ENCODE results near the gene HDX. TPM values are rescaled to one million over a fixed set of nuclear protein-coding genes. Genes with fewer than 3 reads are reported as not detected.

HDX gene
- total and polyA plus RNA-seq, 2 donors (not counting 1 experiment from before 2014, with no cell fraction given) = 4.5 to 4.8 TPM

- no peak overlapping the region for H2AFZ ChIP-seq (ENCODE audit: low read length)
- no peaks in the 10 kb centered on the region for H3K27me3 ChIP-seq (ENCODE audit: control insufficient read depth, insufficient read depth, low read length)
- peak; percentile 15 to 46 for DNase-seq (ENCODE audit: low read depth in 2 of 2)
- H3K9me3 ChIP-seq (ENCODE audit: control insufficient read depth, insufficient read depth, low read depth, low read length) = no peaks in the 10 kb centered on the region
- TF ChIP-seq CTCF (conservative IDR thresholded peaks at IDR 0.05 in 1 of 2, IDR thresholded peaks at IDR 0.05 in 1 of 2; ENCODE audit: low read depth in 1 of 2, low read length in 2 of 2) = no peak
- TF ChIP-seq EZH2 (IDR thresholded peaks at IDR 0.05; ENCODE audit: low read length, missing control alignments) = no peak
- H4K20me1 ChIP-seq (ENCODE audit: control insufficient read depth, extremely low read depth, insufficient read depth, low read length) = no peaks in the 10 kb centered on the region
- H3K9ac ChIP-seq (ENCODE audit: insufficient read depth, low read length) = no peak overlapping the region
- no peaks in the 10 kb centered on the region for H3K36me3 ChIP-seq (ENCODE audit: control insufficient read depth, insufficient read depth, low read length)
- H3K4me2 ChIP-seq (ENCODE audit: extremely low read depth, insufficient read depth, low read length) = peak overlapping the region; percentile 59
- no peaks in the 10 kb centered on the region for H3K4me1 ChIP-seq (ENCODE audit: control insufficient read depth, extremely low read depth, insufficient read depth, low read length)
- no peak overlapping the region for H3K27ac ChIP-seq (ENCODE audit: insufficient read depth, low read length)
- no peaks in the 10 kb centered on the region for H3K79me2 ChIP-seq (ENCODE audit: control insufficient read depth, insufficient read depth, low read length)
- H3K4me3 ChIP-seq (replicated peaks in 1 of 4; ENCODE audit: control extremely low read depth in 1 of 4, insufficient read depth in 1 of 4, low read depth in 3 of 4, low read length in 4 of 4) = peak overlapping the region in 2 of 4 experiments; percentile 36
Observed at GRCh38 chrX:84363051-84363450, 139.2 kb downstream of the HDX start.

GRCh38 chrX:84362184-84362838 is 139.9 kb downstream of the HDX start:
- TF ChIP-seq EZH2 (IDR thresholded peaks at IDR 0.05; ENCODE audit: low read length, missing control alignments) (no peak), CTCF (conservative IDR thresholded peaks at IDR 0.05 in 1 of 2, IDR thresholded peaks at IDR 0.05 in 1 of 2; ENCODE audit: low read depth in 1 of 2, low read length in 2 of 2) (no peak)
- no peaks in the 10 kb centered on the region for H3K79me2 ChIP-seq (ENCODE audit: control insufficient read depth, insufficient read depth, low read length)
- H3K27ac ChIP-seq (ENCODE audit: insufficient read depth, low read length) = peak overlapping the region; percentile 20
- H3K4me3 ChIP-seq (replicated peaks in 1 of 4; ENCODE audit: control extremely low read depth in 1 of 4, insufficient read depth in 1 of 4, low read depth in 3 of 4, low read length in 4 of 4) = no peak overlapping the region
- H3K9me3 ChIP-seq (ENCODE audit: control insufficient read depth, insufficient read depth, low read depth, low read length) = no peaks in the 10 kb centered on the region
- no peaks in the 10 kb centered on the region for H4K20me1 ChIP-seq (ENCODE audit: control insufficient read depth, extremely low read depth, insufficient read depth, low read length)
- H3K4me2 ChIP-seq (ENCODE audit: extremely low read depth, insufficient read depth, low read length) = no peak overlapping the region
- no peak overlapping the region for H3K9ac ChIP-seq (ENCODE audit: insufficient read depth, low read length)
- no peaks in the 10 kb centered on the region for H3K4me1 ChIP-seq (ENCODE audit: control insufficient read depth, extremely low read depth, insufficient read depth, low read length)
- DNase-seq (ENCODE audit: low read depth in 2 of 2) = peak in 1 of 2 donors; percentile 55
- H3K36me3 ChIP-seq (ENCODE audit: control insufficient read depth, insufficient read depth, low read length) = no peaks in the 10 kb centered on the region
- H3K27me3 ChIP-seq (ENCODE audit: control insufficient read depth, insufficient read depth, low read length) = no peaks in the 10 kb centered on the region
- no peak overlapping the region for H2AFZ ChIP-seq (ENCODE audit: low read length)

GRCh38 chrX:84358271-84358670 is 144.0 kb downstream of the HDX start:
- no peak for DNase-seq (ENCODE audit: low read depth in 2 of 2)

More at GRCh38 chrX:84358271-84358670, 144.0 kb downstream of the HDX start:
- Histone ChIP-seq H3K4me3 (replicated peaks in 1 of 4; ENCODE audit: control extremely low read depth in 1 of 4, insufficient read depth in 1 of 4, low read depth in 3 of 4, low read length in 4 of 4) (no peak overlapping the region), H3K27me3 (ENCODE audit: control insufficient read depth, insufficient read depth, low read length) (no peaks in the 10 kb centered on the region), H3K4me2 (ENCODE audit: extremely low read depth, insufficient read depth, low read length) (no peak overlapping the region), H3K79me2 (ENCODE audit: control insufficient read depth, insufficient read depth, low read length) (no peaks in the 10 kb centered on the region), H3K9me3 (ENCODE audit: control insufficient read depth, insufficient read depth, low read depth, low read length) (no peaks in the 10 kb centered on the region), H3K36me3 (ENCODE audit: control insufficient read depth, insufficient read depth, low read length) (no peaks in the 10 kb centered on the region), H3K4me1 (ENCODE audit: control insufficient read depth, extremely low read depth, insufficient read depth, low read length) (no peaks in the 10 kb centered on the region), H3K9ac (ENCODE audit: insufficient read depth, low read length) (no peak overlapping the region), H4K20me1 (ENCODE audit: control insufficient read depth, extremely low read depth, insufficient read depth, low read length) (no peaks in the 10 kb centered on the region), H3K27ac (ENCODE audit: insufficient read depth, low read length) (no peak overlapping the region), H2AFZ (ENCODE audit: low read length) (no peak overlapping the region)
- TF ChIP-seq CTCF (conservative IDR thresholded peaks at IDR 0.05 in 1 of 2, IDR thresholded peaks at IDR 0.05 in 1 of 2; ENCODE audit: low read depth in 1 of 2, low read length in 2 of 2) (no peak), EZH2 (IDR thresholded peaks at IDR 0.05; ENCODE audit: low read length, missing control alignments) (no peak)
